GM19438 (cell line): ENCODE measurements around the gene ZNF747.
A peak's percentile ranks its signal among the peaks of the same experiment; 100 is the strongest.

ENCODE experiments used
- ATAC-seq: cut with Tn5 transposase; IDR thresholded peaks from one replicate; pipeline ENCODE4 v1.9.1; 2021; ENCODE audit warnings: low read depth; ENCODE audit not compliant: unreplicated experiment

The ZNF747 gene

DNA sequence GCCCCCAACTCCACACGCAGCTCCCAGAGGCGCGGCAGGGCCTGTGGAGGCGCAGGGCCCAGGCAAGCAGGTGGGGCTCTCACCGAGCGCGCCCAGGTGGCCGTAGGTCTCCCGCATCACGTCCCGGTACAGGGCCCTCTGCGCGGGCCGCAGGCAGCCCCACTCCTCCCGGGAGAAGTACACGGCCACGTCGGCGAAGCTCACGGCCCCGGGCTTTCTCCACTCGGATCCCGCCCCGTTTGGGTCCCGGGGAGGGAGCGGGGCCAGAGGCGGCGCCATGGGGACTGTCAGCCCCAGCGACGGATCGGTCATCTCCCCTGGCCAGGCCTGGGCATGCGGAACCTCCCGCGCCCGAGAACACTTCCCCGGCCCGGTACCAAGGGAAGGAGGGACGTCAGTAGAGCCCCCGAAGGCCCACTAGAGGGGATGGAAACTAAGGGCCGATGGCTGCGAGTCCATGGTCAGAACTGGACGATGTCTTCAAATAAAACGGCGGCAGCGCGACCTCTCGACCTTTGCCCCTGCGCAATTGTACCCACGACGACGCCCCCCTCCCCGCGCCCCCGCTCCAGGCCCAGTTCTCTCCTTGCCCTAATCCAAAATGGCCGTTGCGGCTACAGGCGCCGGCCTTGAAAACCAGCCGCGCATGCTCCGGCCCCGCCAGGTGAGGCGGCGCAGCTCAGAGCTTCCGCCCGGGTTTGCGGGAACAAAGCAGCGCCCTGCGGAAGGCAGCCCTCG lies at the start of gene ZNF747:
TSS of gene ZNF747 (minus strand) at position 491 of the 738 bp plus-strand sequence. CDS start at position 312, 179 bp downstream.
- ATAC-seq, result peak; percentile 73

DNA sequence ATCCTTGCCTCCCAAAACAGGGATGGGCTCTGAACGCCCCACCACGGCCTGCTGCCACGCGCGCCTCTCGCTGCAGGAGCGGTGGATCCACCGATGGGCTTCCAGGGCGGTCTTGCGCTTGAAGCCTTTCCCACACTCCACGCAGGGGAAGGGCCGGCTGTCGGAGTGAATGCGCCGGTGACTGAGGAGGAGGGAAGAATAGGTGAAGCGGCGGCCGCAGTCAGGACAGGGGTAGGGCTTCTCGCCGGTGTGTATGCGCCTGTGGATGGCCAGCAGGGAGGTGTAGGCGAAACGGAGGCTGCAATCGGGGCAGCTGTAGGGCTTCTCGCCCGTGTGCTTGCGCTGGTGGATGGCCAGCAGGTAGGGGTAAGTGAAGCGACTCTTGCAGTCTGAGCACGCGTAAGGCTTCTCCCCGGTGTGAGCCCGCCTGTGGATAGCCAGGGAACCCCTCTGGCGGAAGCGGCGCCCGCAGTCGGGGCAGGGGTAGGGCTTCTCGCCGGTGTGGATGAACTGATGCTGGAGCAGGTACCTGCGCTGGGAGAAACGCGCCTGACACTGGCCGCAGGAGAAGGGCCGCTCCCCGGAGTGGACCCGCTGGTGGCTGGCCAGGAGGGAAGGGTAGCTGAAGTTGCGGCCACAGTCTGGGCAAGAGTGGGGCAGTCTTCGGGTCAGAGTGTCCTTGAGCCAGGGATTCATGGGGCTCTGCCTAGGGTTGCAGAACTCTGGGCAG lies 48.1 kb upstream of the ZNF747 start:
- ATAC-seq, result no peak

DNA sequence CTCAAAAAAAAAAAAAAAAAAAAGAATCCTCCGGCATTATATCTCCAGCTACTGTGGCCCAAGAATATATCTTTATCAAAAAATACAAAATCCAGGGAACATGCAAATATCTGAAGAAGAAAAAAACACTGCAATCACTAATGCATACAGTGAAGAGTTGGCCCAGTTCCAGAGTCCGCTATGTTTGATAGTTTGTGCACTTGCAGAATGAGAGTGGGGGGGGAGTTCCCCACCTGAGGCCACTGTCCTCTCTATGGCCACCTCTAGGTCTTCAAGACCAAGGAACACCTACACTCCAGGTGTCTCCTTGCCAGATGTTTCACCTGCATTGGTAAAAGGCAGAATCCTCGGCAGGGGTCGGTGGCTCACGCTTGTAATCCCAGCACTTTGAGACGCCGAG lies 46.8 kb upstream of the ZNF747 start:
- no peak for ATAC-seq

DNA sequence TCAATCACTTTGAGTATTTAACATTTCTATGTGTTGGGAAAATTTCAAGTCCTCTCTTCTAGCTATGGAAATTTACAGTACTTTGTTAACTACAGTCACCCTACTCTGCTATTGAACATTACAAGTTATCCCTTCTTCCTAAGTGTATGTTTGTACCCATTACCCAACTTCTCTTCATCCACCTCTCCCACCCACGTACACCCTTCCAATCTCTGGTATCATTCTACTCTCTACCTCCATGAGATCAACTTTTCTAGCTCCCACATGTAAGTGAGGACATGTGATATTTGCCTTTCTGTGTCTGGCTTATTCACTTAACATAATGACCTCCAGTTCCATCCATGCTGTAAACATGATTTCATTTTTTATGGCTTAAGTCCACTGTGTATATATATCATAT lies 40.0 kb upstream of the ZNF747 start:
- ATAC-seq, result no peak

DNA sequence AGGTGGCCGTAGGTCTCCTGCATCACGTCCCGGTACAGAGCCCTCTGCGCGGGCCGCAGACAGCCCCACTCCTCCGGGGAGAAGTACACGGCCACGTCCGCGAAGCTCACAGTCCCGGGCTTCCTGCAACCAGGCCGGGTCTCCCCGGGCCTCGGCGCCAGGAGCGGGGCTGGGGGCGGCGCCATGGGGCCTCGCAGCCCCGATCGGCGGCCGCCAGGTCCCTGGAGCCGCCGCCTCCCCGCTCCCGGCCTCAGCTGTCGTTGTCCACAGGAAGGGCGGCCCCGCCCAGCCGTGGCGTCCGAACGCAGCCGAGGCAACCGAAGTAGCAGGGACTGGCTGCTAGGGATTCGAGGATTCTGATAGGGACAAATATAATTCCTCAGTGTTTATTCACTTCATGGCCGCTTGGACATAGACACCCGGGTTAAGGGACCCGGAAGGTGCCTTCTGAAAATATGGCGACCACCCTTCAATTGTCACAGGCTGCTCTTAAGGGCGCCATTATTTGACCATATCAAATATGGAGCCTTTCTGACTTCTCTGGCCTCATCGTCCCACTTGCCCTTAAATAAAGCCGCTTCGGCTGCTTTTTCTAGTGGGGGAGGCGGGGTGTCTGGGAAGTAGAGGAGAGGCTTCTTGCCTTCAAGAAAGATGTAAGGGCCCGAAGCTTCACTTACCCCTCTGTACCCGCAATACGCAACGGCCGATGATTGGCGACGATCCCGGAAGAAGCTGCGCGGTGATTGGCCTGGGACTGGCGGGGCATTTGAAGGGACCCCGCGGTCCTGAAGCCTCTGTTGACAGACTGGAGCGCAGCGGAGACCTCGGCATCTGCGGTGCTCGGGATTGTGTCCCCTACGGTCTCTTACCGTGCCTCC lies 37.0 kb upstream of the ZNF747 start, which contains the start of gene ZNF688:
TSS of gene ZNF688 (minus strand) at position 270 of the 878 bp plus-strand sequence. CDS start at position 185, 85 bp downstream.
- ATAC-seq, result peak; percentile 78

DNA sequence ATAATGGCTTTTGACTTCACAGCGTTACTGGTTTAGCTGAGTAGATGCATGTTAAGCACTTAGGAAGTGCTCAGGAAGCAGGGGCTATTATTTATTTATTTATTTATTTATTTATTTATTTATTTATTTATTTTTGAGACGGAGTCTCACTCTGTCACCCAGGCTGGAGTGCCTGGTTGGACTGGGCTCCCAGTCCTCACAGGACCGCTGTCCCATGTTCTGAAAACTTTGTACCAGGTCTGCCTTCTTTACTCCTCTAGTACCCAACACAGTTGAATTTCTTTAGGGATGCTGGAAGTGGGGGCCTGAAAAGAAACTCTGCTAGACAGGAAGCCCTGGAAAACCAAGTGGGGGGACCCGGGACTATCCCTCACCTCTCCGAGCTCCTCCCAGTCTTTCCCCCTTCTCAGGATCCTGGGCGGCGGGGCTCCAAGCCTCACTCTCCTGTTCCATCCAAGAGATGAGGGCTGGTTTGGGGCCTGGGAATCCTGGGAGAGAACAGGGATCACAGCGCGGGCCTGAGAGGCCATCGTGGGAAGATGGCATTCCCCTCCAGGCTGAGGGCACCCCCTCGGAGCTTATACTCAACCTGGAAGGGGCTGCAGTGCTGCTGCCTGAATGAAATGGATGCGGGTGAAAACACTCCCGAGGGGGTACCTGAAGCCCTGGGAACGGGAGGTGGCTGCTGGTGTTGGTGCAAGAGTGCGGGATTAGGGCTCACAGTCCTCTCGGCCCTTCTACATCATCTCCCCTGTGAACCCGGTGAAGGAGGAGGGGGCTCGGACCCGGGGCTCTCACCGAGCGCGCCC lies 36.2 kb upstream of the ZNF747 start:
- no peak for ATAC-seq

DNA sequence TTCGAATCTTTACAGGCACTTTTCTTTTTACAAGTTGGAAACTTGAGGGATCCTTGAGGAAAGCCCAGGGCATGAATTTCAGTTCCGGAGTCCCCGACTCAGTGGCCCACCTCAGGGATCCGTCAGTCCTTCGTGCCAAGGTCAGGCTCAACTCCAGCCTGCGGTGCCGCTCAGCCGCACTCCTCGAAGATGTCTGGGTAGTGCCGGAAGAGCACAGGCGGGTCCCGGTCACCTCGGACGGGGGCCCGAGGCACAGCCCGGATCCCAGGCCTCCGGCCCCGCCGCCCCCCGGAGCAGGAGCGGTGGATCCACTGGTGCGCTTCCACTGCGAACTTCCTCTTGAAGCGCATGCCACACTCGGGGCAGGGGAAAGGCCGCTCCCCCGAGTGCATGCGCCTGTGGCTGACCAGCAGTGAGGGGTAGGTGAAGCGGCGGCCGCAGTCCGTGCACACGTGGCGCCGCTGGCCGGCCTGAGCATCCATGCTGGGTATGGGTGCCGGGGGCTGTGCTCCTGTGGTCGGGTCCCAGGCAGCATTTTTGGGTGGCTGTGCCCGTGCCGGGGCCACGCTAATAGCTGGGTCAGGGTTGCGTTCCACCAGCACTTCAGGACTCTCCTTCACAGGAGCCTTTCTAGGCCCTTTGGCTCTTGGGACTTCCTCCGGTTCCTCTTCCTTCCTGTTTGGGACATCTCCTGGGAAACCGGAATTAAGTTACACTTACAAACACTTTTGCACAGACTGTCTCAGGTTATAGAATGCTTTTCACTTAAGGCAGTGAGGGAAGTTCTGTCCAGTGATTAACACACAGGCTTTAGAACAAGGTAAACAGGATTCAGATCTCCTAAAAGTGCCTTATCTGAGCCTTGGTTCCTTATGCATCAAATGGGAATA lies 35.3 kb upstream of the ZNF747 start:
- no peak for ATAC-seq

DNA sequence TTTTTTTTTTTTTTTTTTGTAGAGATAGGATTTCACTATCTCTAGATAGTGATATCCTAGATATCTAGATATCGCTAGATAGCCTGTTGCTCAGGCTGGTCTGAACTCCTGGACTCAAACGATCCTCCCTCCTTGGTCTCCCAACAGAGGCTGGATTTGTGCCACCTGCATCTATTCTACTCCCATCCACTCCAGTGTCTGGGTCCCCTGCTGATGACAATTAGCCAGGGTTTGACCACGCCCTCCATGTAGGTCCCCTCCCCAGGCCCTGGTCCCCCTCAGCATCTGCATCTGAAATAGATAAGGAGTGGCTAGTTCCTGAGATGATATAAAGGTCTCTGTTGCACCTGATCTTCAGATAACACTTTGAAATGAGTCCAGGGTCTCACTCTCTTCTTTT lies 34.6 kb upstream of the ZNF747 start:
- ATAC-seq, result no peak

DNA sequence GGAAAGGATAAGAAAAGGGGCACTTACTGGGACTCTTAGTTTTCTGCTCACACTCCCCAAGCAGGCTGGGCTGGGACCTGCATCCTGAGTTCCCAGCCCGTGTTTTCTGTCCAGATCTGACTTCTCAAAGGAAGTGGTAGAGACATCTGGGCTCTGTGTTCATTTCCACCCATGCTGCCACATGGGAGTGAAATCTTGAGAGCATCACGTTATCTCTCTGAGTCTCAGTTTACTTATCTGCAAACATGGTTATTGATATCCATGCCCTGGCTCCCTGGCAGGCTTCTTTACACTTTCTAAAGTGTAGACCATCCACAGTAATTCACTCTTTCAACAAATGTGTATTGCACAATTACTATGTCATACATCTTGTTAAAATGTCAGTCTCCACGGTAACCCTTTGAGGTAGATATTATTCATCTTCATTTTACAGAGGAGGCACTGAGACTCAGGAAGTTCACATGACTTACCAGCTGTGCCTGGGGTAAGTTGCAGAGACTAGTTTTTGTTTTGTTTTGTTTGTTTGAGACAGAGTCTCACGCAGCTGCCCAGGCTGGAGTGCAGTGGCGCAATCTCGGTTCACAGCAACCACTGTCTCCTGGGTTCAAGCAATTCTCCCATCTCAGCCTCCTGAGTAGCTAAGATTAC lies 33.5 kb upstream of the ZNF747 start:
- no peak for ATAC-seq

DNA sequence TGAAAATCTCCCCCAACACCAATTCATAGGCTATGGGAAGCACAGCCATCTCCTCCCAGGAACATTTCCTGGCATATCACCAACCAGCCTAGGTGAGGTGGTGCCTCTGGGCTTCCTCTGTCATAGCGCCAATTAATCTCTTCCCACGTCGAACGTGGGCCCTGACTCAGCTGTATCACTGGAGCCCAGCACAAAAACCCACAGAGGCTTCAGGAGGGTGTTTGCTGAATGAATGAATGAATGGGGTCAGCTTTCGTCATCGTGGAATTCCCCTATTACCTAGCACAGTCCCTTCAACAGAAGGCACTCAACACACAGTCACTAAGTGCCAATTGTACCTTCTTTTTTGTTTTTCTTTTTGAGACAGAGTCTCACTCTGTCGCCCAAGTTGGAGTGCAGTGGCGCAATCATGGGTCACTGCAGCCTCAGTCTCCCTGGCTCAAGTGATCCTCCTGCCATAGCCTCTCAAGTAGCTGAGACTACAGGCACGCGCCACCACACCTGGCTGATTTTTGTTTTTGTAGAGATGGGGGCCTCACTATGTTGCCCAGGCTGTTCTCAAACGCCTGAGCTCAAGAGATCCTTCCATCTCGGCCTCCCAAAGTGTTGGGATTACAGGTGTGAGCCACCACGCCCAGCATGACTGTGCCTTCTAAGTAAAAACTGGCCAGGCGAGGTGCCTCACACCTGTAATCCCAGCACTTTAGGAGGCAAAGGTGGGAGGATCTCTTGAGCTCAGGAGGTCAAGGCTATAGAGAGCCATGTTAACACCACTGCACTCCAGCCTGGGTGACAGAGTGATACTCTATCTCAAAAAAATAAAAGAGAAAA lies 32.7 kb upstream of the ZNF747 start:
- ATAC-seq, result no peak

DNA sequence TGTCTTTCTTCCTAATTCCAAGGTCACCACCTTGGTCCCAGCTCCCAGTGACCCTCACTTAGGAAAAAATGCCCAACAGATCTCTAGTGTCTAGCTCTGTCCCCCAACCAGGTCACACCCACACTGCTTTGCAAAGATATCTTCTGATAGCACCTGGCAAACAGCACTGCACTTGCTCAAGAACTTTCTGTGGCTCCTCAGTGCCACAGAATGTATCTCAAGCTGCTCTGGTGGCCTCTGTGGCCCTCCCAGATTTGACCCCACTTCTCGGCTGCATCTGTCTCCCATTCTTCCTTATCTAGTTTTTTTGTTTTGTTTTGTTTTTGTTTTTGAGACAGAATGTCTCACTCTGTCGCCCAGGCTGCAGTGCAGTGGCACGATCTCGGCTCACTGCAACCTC lies 31.9 kb upstream of the ZNF747 start:
- ATAC-seq, result no peak

DNA sequence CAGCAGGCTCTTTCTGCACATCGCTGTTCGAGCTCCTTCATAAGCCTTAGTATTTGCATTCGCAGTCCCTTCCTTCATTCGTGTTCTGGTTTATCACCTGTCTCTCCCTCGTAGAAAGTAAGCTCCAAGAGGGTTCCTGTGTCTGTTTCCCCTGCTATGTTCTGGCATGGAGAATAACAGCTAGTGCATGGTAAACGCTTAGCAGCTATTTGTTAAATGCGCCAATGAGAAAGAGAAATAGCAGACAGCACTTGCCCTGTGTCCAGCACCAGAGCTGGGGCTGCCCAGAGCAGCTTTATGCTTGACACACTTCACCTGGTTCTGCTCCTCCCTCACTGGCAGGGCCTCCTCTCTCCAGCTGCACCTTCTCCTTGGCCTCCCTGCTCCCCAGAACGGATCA lies 31.3 kb upstream of the ZNF747 start:
- no peak for ATAC-seq

DNA sequence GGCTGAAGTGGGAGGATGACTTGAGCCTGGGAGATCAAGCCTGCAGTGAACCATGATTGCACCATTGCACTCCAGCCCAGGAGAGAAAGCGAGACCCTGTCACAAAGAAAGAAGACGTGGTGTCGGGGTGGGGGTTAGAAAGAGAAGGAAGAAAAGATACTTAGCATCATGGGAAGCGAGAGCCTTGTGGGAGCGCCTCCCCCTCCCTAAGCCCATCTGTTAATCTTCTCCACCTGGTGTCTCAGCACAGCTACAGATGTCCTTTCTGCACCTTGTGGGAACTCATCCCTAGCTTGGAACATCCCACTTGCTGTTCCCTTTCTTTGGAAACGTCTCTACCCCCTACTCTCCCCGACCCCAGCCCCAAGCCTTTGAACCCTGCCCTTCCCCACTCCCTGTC lies 30.9 kb upstream of the ZNF747 start:
- ATAC-seq, result no peak

DNA sequence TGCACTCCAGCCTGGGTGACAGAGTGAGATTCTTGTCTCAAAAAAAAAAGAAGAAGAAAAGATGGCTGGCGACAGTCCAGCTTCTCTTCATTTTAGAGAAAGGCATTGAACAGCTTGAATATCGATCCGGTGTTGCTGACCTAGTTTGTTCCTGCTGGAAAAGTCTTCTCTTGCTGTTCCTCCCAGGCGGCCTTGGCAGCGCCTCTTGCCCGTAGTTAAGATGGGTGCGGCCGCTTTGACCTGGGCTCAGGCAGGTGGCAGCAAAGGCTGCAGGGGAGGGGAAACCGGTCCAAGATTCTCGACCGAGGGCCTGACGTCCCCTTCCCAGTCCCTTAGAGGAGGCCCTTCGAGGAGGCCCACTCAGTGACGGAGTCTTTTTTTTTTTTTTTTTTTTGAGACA lies 27.4 kb upstream of the ZNF747 start:
- ATAC-seq, result no peak

DNA sequence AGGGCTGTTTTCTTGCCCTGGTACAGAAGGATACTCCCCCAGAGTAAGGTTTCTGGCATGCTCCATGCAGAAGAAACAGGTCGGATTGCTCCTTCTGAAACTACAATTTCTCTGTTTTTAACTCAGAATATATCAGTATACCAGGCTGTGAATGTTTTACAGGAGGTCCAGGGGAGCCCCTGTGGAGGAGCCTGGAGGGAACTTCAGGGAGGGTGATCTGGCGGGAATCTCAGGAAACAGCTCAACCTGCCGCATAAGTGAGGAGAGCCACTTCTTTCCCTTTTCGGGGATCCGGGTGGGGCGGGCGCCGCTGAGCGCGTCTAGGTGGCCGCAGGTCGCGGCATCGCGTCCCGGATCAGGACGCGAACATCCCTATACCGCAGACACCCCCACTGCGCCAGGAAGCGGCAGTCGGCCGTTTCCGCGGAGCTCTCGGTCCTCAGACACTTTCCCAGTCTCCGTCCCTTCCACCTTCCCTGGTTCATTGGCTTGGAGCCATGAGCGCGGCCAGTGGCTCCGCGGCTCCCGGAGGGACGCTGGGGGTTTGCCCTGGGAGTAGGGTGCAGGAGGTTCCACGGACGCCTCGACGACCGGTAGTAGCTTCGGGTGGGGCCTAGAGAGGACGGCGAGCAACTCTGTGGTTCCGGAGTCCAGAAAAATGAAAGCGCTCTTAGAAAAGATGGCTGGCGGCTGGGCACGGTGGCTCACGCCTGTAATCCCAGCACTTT lies 26.6 kb upstream of the ZNF747 start:
- ATAC-seq, result no peak

DNA sequence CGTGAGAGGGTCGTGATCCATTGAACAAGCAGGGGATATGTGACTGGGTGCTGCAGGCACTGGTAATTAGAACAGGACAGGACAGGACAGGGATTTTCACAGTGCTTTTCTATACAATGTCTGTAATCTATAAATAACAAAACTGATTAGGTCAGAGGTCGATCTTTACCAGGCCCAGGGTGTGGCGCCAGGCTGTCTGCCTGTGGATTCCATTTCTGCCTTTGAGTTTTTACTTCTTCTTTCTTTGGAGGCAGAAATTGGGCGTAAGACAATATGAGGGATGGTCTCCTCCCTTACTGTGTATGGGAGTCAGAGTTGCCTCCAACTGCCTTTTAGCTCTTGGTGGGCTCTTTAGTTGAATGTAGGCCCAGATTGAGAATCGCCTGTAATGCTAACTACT lies 25.0 kb upstream of the ZNF747 start:
- no peak for ATAC-seq

DNA sequence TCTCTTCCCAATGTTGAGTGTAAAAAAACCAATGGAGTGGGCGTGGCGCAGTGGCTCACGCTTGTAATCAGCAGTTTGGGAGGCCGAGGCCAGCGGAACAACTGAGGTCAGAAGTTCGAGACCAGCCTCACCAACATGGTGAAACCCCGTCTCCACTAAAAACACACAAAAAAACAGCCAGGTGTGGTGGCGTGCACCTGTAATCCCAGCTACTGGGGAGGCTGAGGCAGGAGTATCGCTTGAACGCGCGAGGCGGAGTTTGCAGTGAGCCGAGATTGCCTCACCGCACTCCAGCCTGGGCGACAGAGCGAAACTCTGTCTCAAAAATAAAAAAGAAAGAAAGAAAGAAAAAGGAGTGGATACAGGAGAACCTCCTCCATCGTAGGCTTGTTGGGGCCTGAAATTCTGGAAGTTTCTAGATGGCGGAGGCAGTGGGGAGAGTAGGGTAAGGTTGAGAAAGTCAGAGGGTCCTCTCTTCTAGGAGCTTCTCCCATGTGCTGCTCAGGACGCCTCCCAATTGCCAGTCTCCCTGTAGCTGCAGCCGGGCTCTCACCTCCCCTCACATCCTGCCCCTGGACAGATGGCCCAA lies 24.2 kb upstream of the ZNF747 start:
- ATAC-seq, result no peak
